Neural cell (in vitro differentiated cells): Measurements from ENCODE around the gene CCDC175. TPM values are rescaled to one million over a fixed set of nuclear protein-coding genes. Genes with fewer than 3 reads are reported as not detected.

Experiments
- H2AFZ ChIP-seq: fragments of 200-600, 300-800 bp; sonication (generic), shearing (Covaris generic); 2 replicates; pipeline ENCODE4 v1.6.0; 2014; ENCODE audit warnings: low read depth, mild to moderate bottlenecking, antibody characterized with exemption, low read length, moderate library complexity
- H3F3A ChIP-seq: fragments of 200-600 bp; shearing (Covaris generic); 2 replicates; pipeline ENCODE4 v1.6.1; 2016; ENCODE audit warnings: mild to moderate bottlenecking, moderate library complexity, mixed read lengths, antibody characterized with exemption, low read length; ENCODE audit not compliant: insufficient read depth, poor library complexity, severe bottlenecking
- H3K27ac ChIP-seq: fragments of 200-600, 300-800 bp; sonication (generic), shearing (Covaris generic); 2 replicates; pipeline ENCODE4 v1.5.1; 2014; ENCODE audit warnings: mild to moderate bottlenecking, low read length, moderate library complexity
- H3K27me3 ChIP-seq: fragments of 300-800, 200-600 bp; sonication (generic), shearing (Covaris generic); 2 replicates; pipeline ENCODE4 v1.6.0; 2014; ENCODE audit warnings: mild to moderate bottlenecking, low read depth, low read length, moderate library complexity; ENCODE audit not compliant: insufficient read depth
- H3K36me3 ChIP-seq: fragments of 300-800, 200-600 bp; sonication (generic), shearing (Covaris generic); 2 replicates; pipeline ENCODE4 v1.5.1; 2014; ENCODE audit warnings: mild to moderate bottlenecking, antibody characterized with exemption, low read length, moderate library complexity; ENCODE audit not compliant: insufficient read depth
- H3K4me2 ChIP-seq: fragments of 300-800, 200-600 bp; sonication (generic), shearing (Covaris generic); 2 replicates; pipeline ENCODE4 v1.6.0; 2014; ENCODE audit warnings: mild to moderate bottlenecking, low read length
- H3K4me3 ChIP-seq: fragments of 300-800, 200-600 bp; sonication (generic), shearing (Covaris generic); 2 replicates; pipeline ENCODE4 v1.5.1; 2014; ENCODE audit warnings: mild to moderate bottlenecking, low read length, moderate library complexity
- H3K79me2 ChIP-seq: fragments of 200-600 bp; shearing (Covaris generic); replicated peaks from 2 replicates; pipeline ENCODE4 v1.6.0; 2014; ENCODE audit warnings: mild to moderate bottlenecking, low read length, moderate library complexity; ENCODE audit not compliant: insufficient read depth
- H3K9ac ChIP-seq: fragments of 300-800, 200-600 bp; sonication (generic), shearing (Covaris generic); 2 replicates; pipeline ENCODE4 v1.6.1; 2016; ENCODE audit warnings: mild to moderate bottlenecking, low read length, mixed read lengths
- H3K9me2 ChIP-seq: fragments of 200-600 bp; shearing (Covaris generic); 2 replicates; pipeline ENCODE4 v1.6.1; 2016; ENCODE audit warnings: mild to moderate bottlenecking, low read length, mixed read lengths; ENCODE audit not compliant: insufficient read depth
- H3K9me3 ChIP-seq: fragments of 200-600, 300-800 bp; sonication (generic), shearing (Covaris generic); 2 replicates; pipeline ENCODE4 v1.6.1; 2016; ENCODE audit warnings: mild to moderate bottlenecking, mixed run types, low read length, moderate library complexity, mixed read lengths
- H4K20me1 ChIP-seq: fragments of 200-600 bp; shearing (Covaris generic); 2 replicates; pipeline ENCODE4 v1.6.1; 2016; ENCODE audit warnings: mild to moderate bottlenecking, mixed run types; ENCODE audit not compliant: insufficient read depth
- EP300 ChIP-seq: fragments of 450-650 bp; conservative IDR thresholded peaks from 2 replicates; pipeline ENCODE4 v1.6.1; 2014; ENCODE audit warnings: antibody characterized with exemption, mild to moderate bottlenecking, moderate library complexity; ENCODE audit not compliant: poor library complexity, severe bottlenecking
- EZH2 ChIP-seq: fragments of 200-600, 300-800 bp; shearing (Covaris generic), sonication (generic); IDR thresholded peaks from 2 replicates; pipeline ENCODE4 v1.6.1; 2014; ENCODE audit warnings: antibody characterized with exemption, low read length, borderline replicate concordance, mild to moderate bottlenecking; ENCODE audit not compliant: insufficient read depth, poor library complexity, severe bottlenecking
- MXI1 ChIP-seq: fragments of 450-650 bp; conservative IDR thresholded peaks from 2 replicates; pipeline ENCODE4 v1.6.1; 2014; ENCODE audit warnings: antibody characterized with exemption, mild to moderate bottlenecking; ENCODE audit not compliant: poor library complexity, severe bottlenecking
- POLR2AphosphoS5 ChIP-seq: IDR thresholded peaks from 2 replicates; pipeline ENCODE4 v1.6.1; 2012
- RAD21 ChIP-seq: fragments of 450-650 bp; conservative IDR thresholded peaks from 2 replicates; pipeline ENCODE4 v1.6.1; 2014; ENCODE audit warnings: antibody characterized with exemption, mild to moderate bottlenecking, moderate library complexity
- SMC3 ChIP-seq: fragments of 450-650 bp; conservative IDR thresholded peaks from 2 replicates; pipeline ENCODE4 v1.6.1; 2014; ENCODE audit warnings: antibody characterized with exemption, mild to moderate bottlenecking, moderate library complexity; ENCODE audit not compliant: poor library complexity
- TAF1 ChIP-seq: IDR thresholded peaks from 2 replicates; pipeline ENCODE4 v1.6.1; 2012; ENCODE audit warnings: low read depth
- polyA plus RNA-seq: library from polyadenylated mRNA; depleted of rRNA; stranded (reverse); fragments of >200 nt; gene quantifications from 2 replicates; pipeline ENCODE4 v1.2.3, GENCODE V29; 2014
- TF ChIP-seq, protein P1 (sequence below): fragments of 450-650 bp; IDR thresholded peaks from 2 replicates; pipeline ENCODE4 v1.5.1; 2014; ENCODE audit warnings: antibody characterized with exemption, mild to moderate bottlenecking, moderate library complexity; ENCODE audit not compliant: poor library complexity, severe bottlenecking
- TF ChIP-seq, protein P2 (sequence below): IDR thresholded peaks from 2 replicates; pipeline ENCODE4 v1.6.1; 2012; ENCODE audit warnings: borderline replicate concordance

CCDC175 gene
- polyA plus RNA-seq, 1 donor from 2014 or later = 0.11 TPM

DNA sequence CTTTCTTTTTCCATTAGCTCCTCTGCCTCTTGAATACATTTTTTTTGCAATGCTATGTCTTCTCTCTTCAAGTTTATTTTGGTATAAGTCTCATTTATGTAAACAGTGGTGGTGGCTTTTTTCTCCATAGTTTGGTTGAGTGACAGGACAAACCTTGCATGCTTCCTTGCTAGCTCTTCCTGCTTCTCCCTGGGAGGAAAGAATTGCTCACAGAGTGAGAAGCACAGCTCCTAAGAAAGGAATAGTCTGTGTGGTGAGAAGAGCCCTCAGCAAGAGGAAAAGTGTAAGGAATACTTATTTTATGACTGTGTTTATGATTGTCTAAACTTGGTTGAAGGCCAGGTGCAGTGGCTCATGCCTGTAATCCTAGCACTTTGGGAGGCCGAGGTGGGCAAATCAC lies 11.5 kb downstream of the CCDC175 start:
- Histone ChIP-seq H3K9me3 (no peaks in the 10 kb centered on the region), H3K27me3 (no peaks in the 10 kb centered on the region), H3K36me3 (no peaks in the 10 kb centered on the region), H3K9me2 (no peaks in the 10 kb centered on the region), H2AFZ (no peak overlapping the region), H3K9ac (no peak overlapping the region), H3K4me3 (no peak overlapping the region), H4K20me1 (no peaks in the 10 kb centered on the region), H3K79me2 (no peaks in the 10 kb centered on the region), H3F3A (no peaks in the 10 kb centered on the region), H3K4me2 (no peak overlapping the region), H3K27ac (no peak overlapping the region)
- no peak for TF ChIP-seq SMC3
- TF ChIP-seq, protein P1, sequence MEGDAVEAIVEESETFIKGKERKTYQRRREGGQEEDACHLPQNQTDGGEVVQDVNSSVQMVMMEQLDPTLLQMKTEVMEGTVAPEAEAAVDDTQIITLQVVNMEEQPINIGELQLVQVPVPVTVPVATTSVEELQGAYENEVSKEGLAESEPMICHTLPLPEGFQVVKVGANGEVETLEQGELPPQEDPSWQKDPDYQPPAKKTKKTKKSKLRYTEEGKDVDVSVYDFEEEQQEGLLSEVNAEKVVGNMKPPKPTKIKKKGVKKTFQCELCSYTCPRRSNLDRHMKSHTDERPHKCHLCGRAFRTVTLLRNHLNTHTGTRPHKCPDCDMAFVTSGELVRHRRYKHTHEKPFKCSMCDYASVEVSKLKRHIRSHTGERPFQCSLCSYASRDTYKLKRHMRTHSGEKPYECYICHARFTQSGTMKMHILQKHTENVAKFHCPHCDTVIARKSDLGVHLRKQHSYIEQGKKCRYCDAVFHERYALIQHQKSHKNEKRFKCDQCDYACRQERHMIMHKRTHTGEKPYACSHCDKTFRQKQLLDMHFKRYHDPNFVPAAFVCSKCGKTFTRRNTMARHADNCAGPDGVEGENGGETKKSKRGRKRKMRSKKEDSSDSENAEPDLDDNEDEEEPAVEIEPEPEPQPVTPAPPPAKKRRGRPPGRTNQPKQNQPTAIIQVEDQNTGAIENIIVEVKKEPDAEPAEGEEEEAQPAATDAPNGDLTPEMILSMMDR = no peak
- TF ChIP-seq, protein P2, sequence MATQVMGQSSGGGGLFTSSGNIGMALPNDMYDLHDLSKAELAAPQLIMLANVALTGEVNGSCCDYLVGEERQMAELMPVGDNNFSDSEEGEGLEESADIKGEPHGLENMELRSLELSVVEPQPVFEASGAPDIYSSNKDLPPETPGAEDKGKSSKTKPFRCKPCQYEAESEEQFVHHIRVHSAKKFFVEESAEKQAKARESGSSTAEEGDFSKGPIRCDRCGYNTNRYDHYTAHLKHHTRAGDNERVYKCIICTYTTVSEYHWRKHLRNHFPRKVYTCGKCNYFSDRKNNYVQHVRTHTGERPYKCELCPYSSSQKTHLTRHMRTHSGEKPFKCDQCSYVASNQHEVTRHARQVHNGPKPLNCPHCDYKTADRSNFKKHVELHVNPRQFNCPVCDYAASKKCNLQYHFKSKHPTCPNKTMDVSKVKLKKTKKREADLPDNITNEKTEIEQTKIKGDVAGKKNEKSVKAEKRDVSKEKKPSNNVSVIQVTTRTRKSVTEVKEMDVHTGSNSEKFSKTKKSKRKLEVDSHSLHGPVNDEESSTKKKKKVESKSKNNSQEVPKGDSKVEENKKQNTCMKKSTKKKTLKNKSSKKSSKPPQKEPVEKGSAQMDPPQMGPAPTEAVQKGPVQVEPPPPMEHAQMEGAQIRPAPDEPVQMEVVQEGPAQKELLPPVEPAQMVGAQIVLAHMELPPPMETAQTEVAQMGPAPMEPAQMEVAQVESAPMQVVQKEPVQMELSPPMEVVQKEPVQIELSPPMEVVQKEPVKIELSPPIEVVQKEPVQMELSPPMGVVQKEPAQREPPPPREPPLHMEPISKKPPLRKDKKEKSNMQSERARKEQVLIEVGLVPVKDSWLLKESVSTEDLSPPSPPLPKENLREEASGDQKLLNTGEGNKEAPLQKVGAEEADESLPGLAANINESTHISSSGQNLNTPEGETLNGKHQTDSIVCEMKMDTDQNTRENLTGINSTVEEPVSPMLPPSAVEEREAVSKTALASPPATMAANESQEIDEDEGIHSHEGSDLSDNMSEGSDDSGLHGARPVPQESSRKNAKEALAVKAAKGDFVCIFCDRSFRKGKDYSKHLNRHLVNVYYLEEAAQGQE = no peak
- TF ChIP-seq EZH2 = no peak
- TF ChIP-seq POLR2AphosphoS5 = no peak
- no peak for TF ChIP-seq TAF1
- no peak for TF ChIP-seq EP300
- TF ChIP-seq RAD21 = no peak
- no peak for TF ChIP-seq MXI1

DNA sequence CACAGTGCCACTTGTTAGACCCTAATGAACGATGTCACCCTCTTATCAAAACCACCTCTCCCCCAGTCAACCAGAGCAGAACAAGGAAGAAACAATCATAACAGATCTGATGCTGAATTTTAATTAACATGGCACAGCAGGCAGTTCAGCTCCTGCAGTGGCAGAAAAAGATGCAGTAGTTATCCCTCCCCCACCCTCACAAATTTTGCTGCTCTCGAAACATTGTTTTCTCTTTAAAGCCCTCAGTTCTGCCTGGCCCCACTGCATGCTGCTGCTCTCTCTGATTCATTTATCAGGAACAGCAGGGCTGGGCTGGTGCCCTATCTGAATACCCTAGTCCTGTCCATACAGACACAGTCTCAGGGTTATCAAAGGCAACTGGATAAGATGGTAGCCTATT lies 12.2 kb downstream of the CCDC175 start:
- no peak overlapping the region for H2AFZ ChIP-seq
- no peaks in the 10 kb centered on the region for H3K27me3 ChIP-seq
- peak overlapping the region; percentile 2 for H3K4me2 ChIP-seq
- no peaks in the 10 kb centered on the region for H3K79me2 ChIP-seq
- no peaks in the 10 kb centered on the region for H3F3A ChIP-seq
- H4K20me1 ChIP-seq = no peaks in the 10 kb centered on the region
- H3K9me2 ChIP-seq = no peaks in the 10 kb centered on the region
- peak overlapping the region; percentile 1 for H3K27ac ChIP-seq
- no peaks in the 10 kb centered on the region for H3K36me3 ChIP-seq
- H3K9ac ChIP-seq = no peak overlapping the region
- TF ChIP-seq, protein P1 = no peak
- TF ChIP-seq SMC3 = no peak
- TF ChIP-seq TAF1 = no peak
- TF ChIP-seq MXI1 = no peak
- TF ChIP-seq POLR2AphosphoS5 = no peak
- no peaks in the 10 kb centered on the region for H3K9me3 ChIP-seq
- peak overlapping the region; percentile 40 for H3K4me3 ChIP-seq
